ENCODE data around the gene PTPRG.

Gene PTPRG

GRCh38 chr3:62052331-62052730 is 491.0 kb downstream of the PTPRG start:
- DNase-seq (ENCODE audit: low read depth in 3 of 3), result no peak

- no peak for DNase-seq (ENCODE audit: low read depth in 3 of 3)
Measured at GRCh38 chr3:62056658-62057057, 495.3 kb downstream of the PTPRG start.

- DNase-seq (ENCODE audit: low read depth in 3 of 3), result no peak
Measured at GRCh38 chr3:62057339-62058047, 496.1 kb downstream of the PTPRG start.

- DNase-seq (ENCODE audit: low read depth in 3 of 3), result no peak
Measured at GRCh38 chr3:62065985-62066693, 504.8 kb downstream of the PTPRG start.

- no peak for DNase-seq (ENCODE audit: low read depth in 3 of 3)
Measured at GRCh38 chr3:62068337-62068736, 507.0 kb downstream of the PTPRG start.

GRCh38 chr3:62070891-62071290 is 509.5 kb downstream of the PTPRG start:
- DNase-seq (ENCODE audit: low read depth in 3 of 3), result no peak

- no peak for DNase-seq (ENCODE audit: low read depth in 3 of 3)
Measured at GRCh38 chr3:62073038-62073437, 511.7 kb downstream of the PTPRG start.

- no peak for DNase-seq (ENCODE audit: low read depth in 3 of 3)
Measured at GRCh38 chr3:62084558-62084957, 523.2 kb downstream of the PTPRG start.

GRCh38 chr3:62088472-62089104 is 527.2 kb downstream of the PTPRG start:
- DNase-seq (ENCODE audit: low read depth in 3 of 3), result no peak

- DNase-seq (ENCODE audit: low read depth in 3 of 3), result no peak
Measured at GRCh38 chr3:62090066-62090465, 528.7 kb downstream of the PTPRG start.

GRCh38 chr3:62090519-62090918 is 529.1 kb downstream of the PTPRG start:
- no peak for DNase-seq (ENCODE audit: low read depth in 3 of 3)

- no peak for DNase-seq (ENCODE audit: low read depth in 3 of 3)
Measured at GRCh38 chr3:62093025-62093424, 531.7 kb downstream of the PTPRG start.

- no peak for DNase-seq (ENCODE audit: low read depth in 3 of 3)
Measured at GRCh38 chr3:62094461-62094860, 533.1 kb downstream of the PTPRG start.

GRCh38 chr3:62095080-62095479 is 533.7 kb downstream of the PTPRG start:
- no peak for DNase-seq (ENCODE audit: low read depth in 3 of 3)

- no peak for DNase-seq (ENCODE audit: low read depth in 3 of 3)
Measured at GRCh38 chr3:62095756-62096155, 534.4 kb downstream of the PTPRG start.

- no peak for DNase-seq (ENCODE audit: low read depth in 3 of 3)
Measured at GRCh38 chr3:62096521-62096920, 535.1 kb downstream of the PTPRG start.

GRCh38 chr3:62097121-62097520 is 535.8 kb downstream of the PTPRG start:
- no peak for DNase-seq (ENCODE audit: low read depth in 3 of 3)

- DNase-seq (ENCODE audit: low read depth in 3 of 3), result no peak
Measured at GRCh38 chr3:62098646-62099365, 537.4 kb downstream of the PTPRG start.

- no peak for DNase-seq (ENCODE audit: low read depth in 3 of 3)
Measured at GRCh38 chr3:62100282-62100989, 539.1 kb downstream of the PTPRG start.

GRCh38 chr3:62101488-62101887 is 540.1 kb downstream of the PTPRG start:
- DNase-seq (ENCODE audit: low read depth in 3 of 3), result no peak

- DNase-seq (ENCODE audit: low read depth in 3 of 3), result no peak
Measured at GRCh38 chr3:62103531-62103930, 542.2 kb downstream of the PTPRG start.

GRCh38 chr3:62109534-62109933 is 548.2 kb downstream of the PTPRG start:
- no peak for DNase-seq (ENCODE audit: low read depth in 3 of 3)

All from stimulated activated CD4-positive, alpha-beta T cell treated with anti-CD3 and anti-CD28 coated beads, TNF-alpha, amount 100 ng/mL, for 24 hours (primary cell).